T follicular helper cell (primary cell): ENCODE measurements around the gene RGSL1.

Experiments
- DNase-seq: peaks from one replicate; pipeline ENCODE4 v3.0.0-alpha.2; 2020; ENCODE audit warnings: low read depth

Gene RGSL1

GRCh38 chr1:182549346-182549745 lies 99.4 kb downstream of the RGSL1 start:
- no peak for DNase-seq

- DNase-seq = no peak
These were observed 99.9 kb downstream of the RGSL1 start for GRCh38 chr1:182549811-182550210.

DNA sequence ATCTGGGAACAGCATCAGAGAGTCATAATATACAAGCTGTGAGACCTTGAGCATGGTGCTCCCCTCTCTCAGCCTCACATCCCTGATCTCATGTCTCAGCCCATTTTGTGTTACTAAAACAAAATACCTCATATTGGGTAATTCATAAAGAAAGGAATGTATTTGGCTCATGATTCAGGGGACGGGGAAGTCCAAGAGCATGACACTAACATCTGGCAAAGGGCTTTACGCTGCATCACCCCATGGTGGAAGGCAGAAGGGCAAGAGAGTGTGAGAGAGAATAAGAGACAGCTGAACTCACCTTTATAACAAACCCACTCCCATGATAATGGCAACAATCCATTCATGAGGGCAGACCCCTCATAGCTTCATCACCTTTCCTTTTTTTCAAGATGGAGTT lies 102.6 kb downstream of the RGSL1 start:
- no peak for DNase-seq

DNA sequence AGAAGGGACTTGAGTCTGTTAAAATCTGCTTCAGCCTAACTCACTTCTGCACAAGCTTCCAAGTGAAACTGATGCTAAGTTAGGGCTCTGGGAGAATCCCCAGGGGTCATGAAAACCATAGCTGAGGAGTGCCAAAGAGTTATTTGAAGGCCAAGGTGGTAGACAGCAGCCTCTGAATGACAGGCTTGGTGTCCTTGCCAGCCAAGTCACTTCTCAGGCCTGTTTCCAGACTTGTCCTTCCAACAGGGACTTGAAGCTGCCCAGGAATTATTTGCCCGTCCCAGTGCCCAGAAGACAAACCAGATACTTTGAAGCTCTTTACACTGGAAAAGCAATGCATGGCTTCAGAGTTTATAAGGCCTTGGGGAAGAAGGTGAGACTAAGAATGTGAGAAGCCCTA lies 105.5 kb downstream of the RGSL1 start:
- no peak for DNase-seq

GRCh38 chr1:182556279-182556678 lies 106.3 kb downstream of the RGSL1 start:
- DNase-seq = no peak

- no peak for DNase-seq
These were observed 110.5 kb downstream of the RGSL1 start for GRCh38 chr1:182560392-182560984.

DNA sequence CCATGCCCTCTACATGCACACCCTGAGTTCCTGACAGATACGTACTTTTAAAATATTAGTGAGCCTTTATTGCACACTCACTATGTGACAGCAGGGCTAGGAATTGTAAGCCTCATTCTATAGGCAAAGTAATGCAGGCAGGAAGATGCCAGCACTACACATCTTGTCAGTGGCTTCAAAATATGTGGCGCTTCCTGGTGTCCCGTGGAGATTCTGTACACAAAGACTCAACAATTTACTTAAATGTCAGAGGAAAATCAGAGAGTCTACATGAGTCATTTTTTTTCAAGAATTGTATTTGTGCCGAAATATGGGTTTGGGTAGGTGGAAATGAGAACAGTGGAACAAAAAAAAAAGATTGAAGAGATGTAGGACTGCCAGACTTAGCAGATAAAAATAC lies 111.5 kb downstream of the RGSL1 start:
- no peak for DNase-seq

GRCh38 chr1:182563095-182563494 lies 113.1 kb downstream of the RGSL1 start:
- DNase-seq = no peak

DNA sequence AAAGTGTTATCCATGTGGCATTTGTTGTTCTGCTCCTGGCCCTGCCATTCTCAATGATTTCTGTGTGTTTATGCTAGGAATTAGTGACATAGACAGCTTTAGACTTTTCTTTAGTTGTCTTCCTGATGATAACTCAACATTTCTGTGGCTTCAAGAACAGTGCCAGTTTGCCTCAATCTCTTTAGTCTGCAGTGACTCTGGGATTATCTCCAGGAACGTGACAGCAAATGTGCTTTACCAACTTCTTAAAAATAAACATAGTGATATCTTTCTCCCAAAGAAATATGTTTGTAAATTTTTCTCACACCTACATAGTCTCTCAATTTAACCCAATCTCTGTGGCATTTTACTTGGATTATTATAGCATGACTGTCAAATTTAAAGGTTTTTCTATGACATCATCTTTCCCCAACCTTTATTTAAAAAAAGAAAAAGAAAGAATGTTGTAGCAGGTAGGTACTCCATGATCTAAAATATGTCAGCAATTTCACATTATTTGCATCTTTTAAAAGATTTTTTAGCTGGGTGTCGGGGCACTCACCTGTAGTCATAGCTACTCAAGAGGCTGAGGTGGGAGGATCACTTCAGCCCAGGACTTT lies 114.6 kb downstream of the RGSL1 start:
- DNase-seq = no peak

DNA sequence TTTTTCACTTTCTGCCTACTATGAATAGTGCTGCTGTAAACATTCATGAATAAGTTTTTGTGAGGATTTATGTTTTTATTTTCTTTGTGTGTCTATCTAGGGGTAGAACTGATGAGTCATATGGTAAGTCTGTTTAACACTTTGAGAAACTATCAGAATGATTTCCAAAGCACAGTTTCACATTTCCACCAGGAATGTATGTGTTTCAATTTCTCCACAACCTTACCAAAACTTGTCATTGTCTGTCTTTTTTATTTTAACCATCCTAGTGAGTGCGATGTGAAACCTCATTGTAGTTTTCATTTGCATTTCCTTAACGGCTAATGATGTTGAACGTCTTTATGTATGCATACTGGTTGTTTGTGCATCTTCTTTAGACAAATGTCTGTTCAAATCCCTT lies 115.6 kb downstream of the RGSL1 start:
- DNase-seq = no peak

DNA sequence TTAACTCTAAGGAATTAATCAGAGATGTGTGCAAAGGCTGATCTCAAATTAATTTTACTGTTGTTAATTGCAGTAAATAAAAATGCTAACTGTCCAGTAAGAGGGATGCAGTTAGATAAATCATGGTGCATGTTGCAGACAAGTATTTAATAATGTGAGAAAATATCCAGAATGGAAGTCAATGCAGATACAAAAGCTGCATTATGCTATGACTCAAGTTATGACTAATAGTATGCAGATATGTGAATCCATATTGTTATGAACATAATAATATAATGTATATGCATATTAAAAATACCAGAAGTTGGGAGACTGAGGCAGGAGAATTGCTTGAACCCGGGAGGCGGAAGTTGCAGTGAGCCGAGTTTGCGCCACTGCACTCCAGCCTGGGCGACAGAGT lies 117.7 kb downstream of the RGSL1 start:
- DNase-seq = no peak

DNA sequence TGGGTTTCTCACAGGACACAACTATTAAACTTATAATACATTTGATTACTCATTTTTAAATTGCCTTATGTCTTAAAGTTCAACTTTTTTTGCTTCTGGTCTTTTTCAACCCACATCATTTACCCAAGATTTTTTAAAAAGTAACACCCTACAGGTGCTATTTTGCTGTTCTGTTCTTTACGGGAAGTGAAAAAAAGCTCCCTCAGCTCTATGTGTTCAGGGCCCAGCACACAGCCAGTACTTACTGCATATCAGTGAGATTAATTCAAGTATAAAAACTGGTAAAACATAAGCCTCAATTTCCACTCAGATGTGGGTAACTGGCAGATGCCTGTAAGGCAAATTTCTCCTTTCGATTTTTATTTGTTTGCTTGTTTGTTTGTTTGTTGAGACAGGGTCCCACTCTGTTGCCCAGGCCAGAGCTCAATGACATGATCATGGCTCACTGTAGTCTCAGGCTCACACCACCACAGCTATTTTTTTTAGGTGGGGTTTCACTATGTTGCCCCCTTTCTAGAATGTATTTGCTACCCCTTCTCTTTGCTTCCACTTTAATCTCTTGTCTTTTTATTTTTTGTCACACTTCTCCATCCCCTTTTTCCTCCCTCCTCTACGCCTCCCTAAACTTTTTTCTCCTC lies 118.8 kb downstream of the RGSL1 start:
- DNase-seq = no peak

GRCh38 chr1:182569939-182570610 lies 120.1 kb downstream of the RGSL1 start:
- DNase-seq = no peak

GRCh38 chr1:182570611-182570970 lies 120.6 kb downstream of the RGSL1 start:
- DNase-seq = no peak

GRCh38 chr1:182574156-182574555 lies 124.2 kb downstream of the RGSL1 start:
- no peak for DNase-seq

GRCh38 chr1:182575540-182576149 lies 125.7 kb downstream of the RGSL1 start:
- DNase-seq = no peak

GRCh38 chr1:182580736-182581135 lies 130.8 kb downstream of the RGSL1 start:
- no peak for DNase-seq

- no peak for DNase-seq
These were observed 134.8 kb downstream of the RGSL1 start for GRCh38 chr1:182584746-182585145.

- DNase-seq = no peak
These were observed 136.4 kb downstream of the RGSL1 start for GRCh38 chr1:182586380-182586779.

DNA sequence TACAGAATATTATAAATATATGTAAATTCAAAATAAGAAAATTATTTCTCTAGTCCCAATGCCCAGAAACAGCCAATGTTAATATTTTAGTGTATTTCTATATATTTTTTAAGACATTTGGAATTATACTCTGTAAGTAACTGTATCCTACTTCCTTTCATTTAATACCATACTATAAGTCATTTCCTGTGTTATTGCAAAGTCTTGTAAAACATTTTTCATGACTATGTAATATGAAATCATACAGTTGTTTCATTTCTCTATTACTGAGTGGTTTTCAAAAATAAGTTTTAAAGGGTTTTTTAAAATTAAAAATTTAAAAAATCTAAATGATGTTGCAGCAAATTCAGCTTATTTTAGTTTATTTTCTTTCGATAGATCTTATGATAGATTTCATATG lies 137.1 kb downstream of the RGSL1 start:
- DNase-seq = no peak

DNA sequence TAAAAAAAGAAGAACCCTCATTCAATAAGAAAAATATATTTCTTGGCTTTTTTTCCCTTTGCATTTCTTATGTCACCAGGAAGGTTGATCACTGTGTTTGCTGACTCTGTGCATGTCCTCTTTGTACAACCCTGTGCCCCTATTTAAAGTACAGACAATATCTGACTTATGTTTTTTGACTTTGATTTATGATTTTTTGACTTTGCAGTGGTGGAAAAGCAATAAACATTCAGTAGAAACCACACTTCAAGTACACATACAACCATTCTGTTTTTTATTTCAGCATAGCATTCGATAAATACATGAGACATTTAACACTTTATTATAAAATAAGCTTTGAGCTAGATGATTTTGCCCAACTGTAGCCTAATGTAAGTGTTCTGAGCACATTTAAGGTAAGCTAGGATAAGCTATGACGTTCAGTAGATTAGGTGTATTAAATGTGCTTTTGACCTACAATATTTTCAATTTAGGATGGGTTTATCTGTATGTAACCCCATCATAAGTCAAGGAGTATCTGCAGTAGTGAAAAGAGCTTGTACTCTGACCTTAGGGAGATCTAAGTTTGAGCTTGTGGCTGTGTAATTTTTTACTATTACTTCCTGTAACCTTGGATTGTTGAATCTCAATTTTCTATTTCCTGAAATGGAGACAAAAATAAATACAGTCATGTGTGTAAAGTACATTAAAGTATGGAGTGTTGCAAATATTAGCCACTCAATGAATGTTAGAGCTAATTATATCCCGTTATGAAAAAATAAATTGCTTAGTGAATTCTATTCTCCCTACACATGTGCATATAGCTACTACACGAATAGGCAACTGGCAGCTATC lies 137.9 kb downstream of the RGSL1 start:
- DNase-seq = no peak
